B cell (primary cell): ENCODE measurements around the gene HOXB7. TPM values are rescaled to one million over a fixed set of nuclear protein-coding genes. Genes with fewer than 3 reads are reported as not detected.
A peak's percentile ranks its signal among the peaks of the same experiment; 100 is the strongest.

Source experiments
- ATAC-seq: fragments of 200-7000 bp; cut with Tn5 transposase; one replicate; pipeline ENCODE4 v1.10.0; 2021; ENCODE audit warnings: low read depth, mild to moderate bottlenecking, moderate number of reproducible peaks, moderate library complexity
- CTCF ChIA-PET: fragments of 350-600 bp; sonication (Branson Sonifier 250); formaldehyde crosslinking; loops from one replicate; lab custom pipeline; 2021; ENCODE audit warnings: antibody characterized with exemption, inconsistent platforms; lab: Charles Lee
- POLR2A ChIA-PET: fragments of 350-600 bp; sonication (Branson Sonifier 250); formaldehyde crosslinking; loops from one replicate; lab custom pipeline; 2021; ENCODE audit warnings: antibody characterized with exemption; lab: Charles Lee
- DNase-seq: peaks from one replicate; pipeline ENCODE4 v3.0.0; 2013
- H2AFZ ChIP-seq: 2 replicates; pipeline ENCODE4 v1.6.1; 2012; ENCODE audit warnings: mild to moderate bottlenecking, low read depth, low read length; ENCODE audit not compliant: insufficient read depth, poor library complexity, severe bottlenecking
- H3K27ac ChIP-seq, 2 donors: 1 replicate in 1 of 2; 2 replicates in 1 of 2; pipeline ENCODE4 v1.5.1; 2012 to 2013; ENCODE audit warnings: low read length in 2 of 2, mild to moderate bottlenecking in 2 of 2, moderate library complexity in 1 of 2
- H3K27me3 ChIP-seq, 4 experiments: fragments of 200-600 bp in 1 of 4; sonication (generic) in 1 of 4; replicated peaks in 1 of 4; 1 replicate in 2 of 4; 2 replicates in 2 of 4; pipeline versions ENCODE4 v1.6.1 to v1.7.0; 2013 to 2016; ENCODE audit warnings: low read length in 3 of 4, mild to moderate bottlenecking in 2 of 4, mixed read lengths in 1 of 4, moderate library complexity in 1 of 4; ENCODE audit not compliant: insufficient read depth in 4 of 4, control insufficient read depth in 3 of 4; ENCODE audit errors: control extremely low read depth in 1 of 4
- H3K36me3 ChIP-seq, 2 experiments: replicated peaks in 1 of 2; 1 replicate in 1 of 2; 2 replicates in 1 of 2; pipeline versions ENCODE4 v1.6.1 to v1.7.1; 2013; ENCODE audit warnings: low read length in 1 of 2; ENCODE audit not compliant: insufficient read depth in 2 of 2, control insufficient read depth in 1 of 2; ENCODE audit errors: control extremely low read depth in 1 of 2, extremely low read depth in 1 of 2
- H3K4me1 ChIP-seq, 2 donors: fragments of 200-600 bp in 1 of 2; sonication (generic) in 1 of 2; 1 replicate in 1 of 2; 2 replicates in 1 of 2; pipeline versions ENCODE4 v1.5.1 to v1.6.1; 2013 to 2017; ENCODE audit warnings: low read length in 2 of 2; ENCODE audit not compliant: control insufficient read depth in 2 of 2, insufficient read depth in 2 of 2
- H3K4me2 ChIP-seq: replicated peaks from 2 replicates; pipeline ENCODE3; 2012; ENCODE audit warnings: mild to moderate bottlenecking, low read depth, low read length; ENCODE audit not compliant: poor library complexity, severe bottlenecking
- H3K4me3 ChIP-seq, 5 experiments: fragments of 200-600 bp in 1 of 5; sonication (generic) in 1 of 5; 1 replicate in 3 of 5; 2 replicates in 2 of 5; pipeline versions ENCODE4 v1.5.1 to v1.7.0; 2011 to 2016; ENCODE audit warnings: low read length in 4 of 5, mild to moderate bottlenecking in 4 of 5, low read depth in 2 of 5, control low read depth in 1 of 5, moderate library complexity in 1 of 5; ENCODE audit not compliant: insufficient read depth in 1 of 5; ENCODE audit errors: control extremely low read depth in 1 of 5, extremely low read depth in 1 of 5
- H3K79me2 ChIP-seq: fragments of 200-600 bp; sonication (generic); one replicate; pipeline ENCODE4 v1.6.0; 2016; ENCODE audit warnings: low read length; ENCODE audit not compliant: control insufficient read depth, insufficient read depth
- H3K9ac ChIP-seq: fragments of 200-600 bp; sonication (generic); 2 replicates; pipeline ENCODE4 v1.6.1; 2017; ENCODE audit warnings: mild to moderate bottlenecking, low read length, moderate library complexity
- H3K9me3 ChIP-seq, 3 donors: one replicate each; pipeline versions ENCODE4 v1.6.1 to v1.7.1; 2013; ENCODE audit warnings: low read length in 2 of 3; ENCODE audit not compliant: control insufficient read depth in 2 of 3, insufficient read depth in 1 of 3; ENCODE audit errors: control extremely low read depth in 1 of 3
- H4K20me1 ChIP-seq: 2 replicates; pipeline ENCODE4 v1.6.0; 2012; ENCODE audit warnings: mild to moderate bottlenecking, low read length; ENCODE audit not compliant: insufficient read depth, control insufficient read depth, poor library complexity, severe bottlenecking
- H3K27ac Mint-ChIP-seq: one replicate; pipeline ENCODE4 v1.8.0; 2021; ENCODE audit warnings: mixed read lengths
- H3K27me3 Mint-ChIP-seq: one replicate; pipeline ENCODE4 v1.8.0; 2021; ENCODE audit warnings: mixed read lengths
- H3K4me1 Mint-ChIP-seq: one replicate; pipeline ENCODE4 v1.8.0; 2021; ENCODE audit warnings: mixed read lengths
- H3K4me3 Mint-ChIP-seq: one replicate; pipeline ENCODE4 v1.8.0; 2021; ENCODE audit warnings: mixed read lengths
- H3K9me3 Mint-ChIP-seq: one replicate; pipeline ENCODE4 v1.8.0; 2022; ENCODE audit warnings: mixed read lengths; ENCODE audit not compliant: insufficient read depth
- CTCF ChIP-seq: fragments of 200-600 bp; IDR thresholded peaks from one replicate; pipeline ENCODE4 v1.8.0; 2022; ENCODE audit warnings: antibody characterized with exemption, mild to moderate bottlenecking
- EZH2 ChIP-seq: IDR thresholded peaks from 2 replicates; pipeline ENCODE4 v1.6.1; 2012; ENCODE audit warnings: borderline replicate concordance, low read depth, mild to moderate bottlenecking, moderate library complexity, low read length; ENCODE audit not compliant: insufficient read depth, poor library complexity, severe bottlenecking
- WGBS: methylation state at CpG from one replicate; pipeline ENCODE4 v1.1.5; 2013; ENCODE audit warnings: missing lambda C conversion rate; ENCODE audit not compliant: insufficient coverage; 5-methylcytosine and 5-hydroxymethylcytosine counted together
- intact Hi-C: fragments of 100-400 bp; cut with micrococcal nuclease; formaldehyde crosslinking; loops from one replicate; pipeline ENCODE4 v1.10.0; 2022
- polyA plus RNA-seq: library from polyadenylated mRNA; depleted of rRNA; stranded (reverse); fragments of >200 nt; gene quantifications from 2 replicates; pipeline ENCODE4 v1.2.3, GENCODE V29; 2012
- total RNA-seq, 2 donors: library from RNA; stranded (reverse); fragments of 120-200 nt in 1 of 2; gene quantifications; 1 replicate in 1 of 2; 2 replicates in 1 of 2; pipeline versions ENCODE4 v1.2.3 to v1.2.4, GENCODE V29; 2013 to 2022

Gene HOXB7
- total and polyA plus RNA-seq, 2 donors (not counting 1 experiment from before 2014, with no cell fraction given) = 0.25 to 1.3 TPM

- CTCF ChIA-PET = interaction anchor here (0.7 to 2.6 kb wide), 25 partner anchors 10 to 592 kb away, joined by 3 to 34 read pairs (median 4); no protein-coding TSS in a partner anchor
- Histone ChIP-seq H3K79me2 (no peaks in the 10 kb centered on the region), H2AFZ (no peak overlapping the region), H4K20me1 (no peaks in the 10 kb centered on the region), H3K4me2 (peak overlapping the region; percentile 13), H3K27me3 (peaks cover 0 to 95% (median 68%) of the 10 kb centered on the region in 4 experiments), H3K4me3 (no peak overlapping the region), H3K4me1 (peaks cover 39 to 56% of the 10 kb centered on the region in 2 donors), H3K9me3 (peaks cover 0 to 23% (median 0%) of the 10 kb centered on the region in 3 donors), H3K27ac (no peak overlapping the region), H3K9ac (no peak overlapping the region), H3K36me3 (no peaks in the 10 kb centered on the region)
- Mint-ChIP-seq H3K27ac (no peak overlapping the region), H3K4me1 (peaks cover 32% of the 10 kb centered on the region), H3K9me3 (no peaks in the 10 kb centered on the region), H3K27me3 (peaks cover 84% of the 10 kb centered on the region), H3K4me3 (no peak overlapping the region)
- 16% methylated on average over 40 of the region's 43 CpGs for WGBS
- TF ChIP-seq EZH2 (peak; percentile 61), CTCF (no peak)
- POLR2A ChIA-PET = no interaction called here
- ATAC-seq = no peak
- intact Hi-C loops = loop anchor here (1.0 kb wide), 6 partner anchors 281 to 592 kb away; no protein-coding TSS in a partner anchor
- no peak for DNase-seq
These were observed 6.8 kb upstream of the HOXB7 start for GRCh38 chr17:48617471-48618255.
